Lower leg skin (tissue), 3 donors: ENCODE measurements around the gene POLD1.

ENCODE experiments used
- POLR2A ChIP-seq, 2 donors: fragments of 450-650 bp; IDR thresholded peaks; one replicate each; pipeline ENCODE4 v1.6.1; 2016 to 2017; ENCODE audit warnings: antibody characterized with exemption in 2 of 2, mild to moderate bottlenecking in 1 of 2, moderate library complexity in 1 of 2
- TF ChIP-seq, protein P1 (sequence below), 3 donors: fragments of 450-650 bp; IDR thresholded peaks; one replicate each; pipeline ENCODE4 v1.5.1; 2016; ENCODE audit warnings: antibody characterized with exemption in 3 of 3, mild to moderate bottlenecking in 3 of 3, moderate library complexity in 2 of 3

DNA sequence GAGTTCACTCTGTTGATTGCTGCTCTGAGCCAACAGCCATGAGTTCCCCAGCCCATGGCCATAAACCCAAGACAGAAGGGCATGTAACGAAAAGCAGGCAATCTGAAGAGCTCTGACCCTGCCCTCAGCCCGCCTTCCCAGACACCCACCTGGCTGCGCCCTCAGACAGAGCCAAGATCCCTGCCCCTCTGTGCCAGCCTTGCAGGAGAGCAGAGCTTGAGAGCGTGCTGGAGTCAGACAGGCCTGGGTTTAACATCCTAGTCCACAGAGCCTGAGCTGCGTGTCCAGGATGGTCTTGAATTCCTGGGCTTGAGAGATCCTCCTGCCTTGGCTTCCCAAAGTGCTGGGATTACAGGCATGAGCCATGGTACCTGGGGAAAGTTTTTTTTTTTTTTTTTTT is 73.2 kb downstream of the POLD1 start:
- TF ChIP-seq, protein P1, sequence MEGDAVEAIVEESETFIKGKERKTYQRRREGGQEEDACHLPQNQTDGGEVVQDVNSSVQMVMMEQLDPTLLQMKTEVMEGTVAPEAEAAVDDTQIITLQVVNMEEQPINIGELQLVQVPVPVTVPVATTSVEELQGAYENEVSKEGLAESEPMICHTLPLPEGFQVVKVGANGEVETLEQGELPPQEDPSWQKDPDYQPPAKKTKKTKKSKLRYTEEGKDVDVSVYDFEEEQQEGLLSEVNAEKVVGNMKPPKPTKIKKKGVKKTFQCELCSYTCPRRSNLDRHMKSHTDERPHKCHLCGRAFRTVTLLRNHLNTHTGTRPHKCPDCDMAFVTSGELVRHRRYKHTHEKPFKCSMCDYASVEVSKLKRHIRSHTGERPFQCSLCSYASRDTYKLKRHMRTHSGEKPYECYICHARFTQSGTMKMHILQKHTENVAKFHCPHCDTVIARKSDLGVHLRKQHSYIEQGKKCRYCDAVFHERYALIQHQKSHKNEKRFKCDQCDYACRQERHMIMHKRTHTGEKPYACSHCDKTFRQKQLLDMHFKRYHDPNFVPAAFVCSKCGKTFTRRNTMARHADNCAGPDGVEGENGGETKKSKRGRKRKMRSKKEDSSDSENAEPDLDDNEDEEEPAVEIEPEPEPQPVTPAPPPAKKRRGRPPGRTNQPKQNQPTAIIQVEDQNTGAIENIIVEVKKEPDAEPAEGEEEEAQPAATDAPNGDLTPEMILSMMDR (IDR thresholded peaks at IDR 0.05): no peak
- no peak for TF ChIP-seq POLR2A (IDR thresholded peaks at IDR 0.05)
